Measurements from ENCODE around the gene NEU2. TPM values are rescaled to one million over a fixed set of nuclear protein-coding genes. Genes with fewer than 3 reads are reported as not detected.
"Not testable (repeated sequence)": the region's sequence is repeated elsewhere in the genome, so short reads cannot be mapped to it uniquely, and the experiment has no call there.

The NEU2 gene
- total RNA-seq, 3 donors from 2014 or later = not detected

- ATAC-seq (no peak), DNase-seq (no peak)
- H3K4me1 Mint-ChIP-seq (ENCODE audit: low read depth) = peaks cover 65% of the 10 kb centered on the region
Observed at GRCh38 chr2:233063269-233063975, 30.9 kb downstream of the NEU2 start.

GRCh38 chr2:233063976-233064411, 31.5 kb downstream of the NEU2 start:
- DNase-seq (no peak), ATAC-seq (no peak)
- Mint-ChIP-seq H3K9me3 (no peaks in the 10 kb centered on the region), H3K4me3 (peak overlapping the region; percentile 96), H3K4me1 (ENCODE audit: low read depth) (peaks cover 69% of the 10 kb centered on the region), H3K27me3 (ENCODE audit: low read depth) (no peaks in the 10 kb centered on the region), H3K36me3 (ENCODE audit: insufficient read depth) (peaks cover 11% of the 10 kb centered on the region)

More at GRCh38 chr2:233063269-233063975, 30.9 kb downstream of the NEU2 start:
- Mint-ChIP-seq H3K4me3 (peak overlapping the region; percentile 96), H3K27me3 (ENCODE audit: low read depth) (no peaks in the 10 kb centered on the region), H3K36me3 (ENCODE audit: insufficient read depth) (peaks cover 8% of the 10 kb centered on the region), H3K9me3 (no peaks in the 10 kb centered on the region)

- no peaks in the 10 kb centered on the region for H3K9me3 Mint-ChIP-seq
- H3K36me3 Mint-ChIP-seq (ENCODE audit: insufficient read depth) = peaks cover 11% of the 10 kb centered on the region
- peaks cover 73% of the 10 kb centered on the region for H3K4me1 Mint-ChIP-seq (ENCODE audit: low read depth)
- DNase-seq (no peak), ATAC-seq (no peak)
- no peaks in the 10 kb centered on the region for H3K27me3 Mint-ChIP-seq (ENCODE audit: low read depth)
- H3K4me3 Mint-ChIP-seq = peak overlapping the region; percentile 48
Observed at GRCh38 chr2:233064530-233065199, 32.2 kb downstream of the NEU2 start.

- peaks cover 15% of the 10 kb centered on the region for H3K36me3 Mint-ChIP-seq (ENCODE audit: insufficient read depth)
- H3K4me3 Mint-ChIP-seq; H3K27me3 Mint-ChIP-seq (ENCODE audit: low read depth): not testable (repeated sequence)
Observed at GRCh38 chr2:233065200-233065589, 32.7 kb downstream of the NEU2 start.

GRCh38 chr2:233065954-233066470, 33.5 kb downstream of the NEU2 start:
- Mint-ChIP-seq H3K27me3 (ENCODE audit: low read depth) (no peaks in the 10 kb centered on the region), H3K9me3 (no peaks in the 10 kb centered on the region), H3K36me3 (ENCODE audit: insufficient read depth) (peaks cover 20% of the 10 kb centered on the region), H3K4me1 (ENCODE audit: low read depth) (peaks cover 78% of the 10 kb centered on the region), H3K4me3 (no peak overlapping the region)
- DNase-seq (no peak), ATAC-seq (no peak)

More at GRCh38 chr2:233065200-233065589, 32.7 kb downstream of the NEU2 start:
- H3K4me1 Mint-ChIP-seq (ENCODE audit: low read depth) = peaks cover 73% of the 10 kb centered on the region
- not testable (repeated sequence) for ATAC-seq, DNase-seq, H3K9me3 Mint-ChIP-seq

- Mint-ChIP-seq H3K4me3 (no peak overlapping the region), H3K27me3 (ENCODE audit: low read depth) (no peaks in the 10 kb centered on the region), H3K4me1 (ENCODE audit: low read depth) (peaks cover 71% of the 10 kb centered on the region), H3K9me3 (peaks cover 4% of the 10 kb centered on the region), H3K36me3 (ENCODE audit: insufficient read depth) (peaks cover 29% of the 10 kb centered on the region)
- DNase-seq (no peak), ATAC-seq (no peak)
Observed at GRCh38 chr2:233068762-233069418, 36.4 kb downstream of the NEU2 start.

- H3K27me3 Mint-ChIP-seq (ENCODE audit: low read depth) = no peaks in the 10 kb centered on the region
- H3K4me3 Mint-ChIP-seq = no peak overlapping the region
- H3K4me1 Mint-ChIP-seq (ENCODE audit: low read depth) = peaks cover 43% of the 10 kb centered on the region
- ATAC-seq = no peak
- DNase-seq = no peak
- H3K9me3 Mint-ChIP-seq = peaks cover 4% of the 10 kb centered on the region
- peaks cover 21% of the 10 kb centered on the region for H3K36me3 Mint-ChIP-seq (ENCODE audit: insufficient read depth)
Observed at GRCh38 chr2:233072838-233073237, 40.4 kb downstream of the NEU2 start.

- H3K36me3 Mint-ChIP-seq (ENCODE audit: insufficient read depth) = peaks cover 21% of the 10 kb centered on the region
- no peaks in the 10 kb centered on the region for H3K27me3 Mint-ChIP-seq (ENCODE audit: low read depth)
- no peak overlapping the region for H3K4me3 Mint-ChIP-seq
- no peak for ATAC-seq
- H3K4me1 Mint-ChIP-seq (ENCODE audit: low read depth) = peaks cover 44% of the 10 kb centered on the region
- DNase-seq = no peak
- peaks cover 4% of the 10 kb centered on the region for H3K9me3 Mint-ChIP-seq
Observed at GRCh38 chr2:233074106-233074505, 41.6 kb downstream of the NEU2 start.

- DNase-seq (no peak), ATAC-seq (peak; percentile 19 to 28)
- Mint-ChIP-seq H3K9me3 (peaks cover 4% of the 10 kb centered on the region), H3K4me3 (no peak overlapping the region), H3K27me3 (ENCODE audit: low read depth) (no peaks in the 10 kb centered on the region), H3K36me3 (ENCODE audit: insufficient read depth) (peaks cover 21% of the 10 kb centered on the region), H3K4me1 (ENCODE audit: low read depth) (peaks cover 44% of the 10 kb centered on the region)
Observed at GRCh38 chr2:233075141-233075965, 42.9 kb downstream of the NEU2 start.

GRCh38 chr2:233075966-233076339, 43.5 kb downstream of the NEU2 start:
- peaks cover 44% of the 10 kb centered on the region for H3K4me1 Mint-ChIP-seq (ENCODE audit: low read depth)

GRCh38 chr2:233076749-233077148, 44.3 kb downstream of the NEU2 start:
- no peak overlapping the region for H3K4me3 Mint-ChIP-seq
- peaks cover 2% of the 10 kb centered on the region for H3K9me3 Mint-ChIP-seq
- DNase-seq (no peak), ATAC-seq (peak in 1 of 2 donors; percentile 11)
- peaks cover 51% of the 10 kb centered on the region for H3K4me1 Mint-ChIP-seq (ENCODE audit: low read depth)
- no peaks in the 10 kb centered on the region for H3K27me3 Mint-ChIP-seq (ENCODE audit: low read depth)
- peaks cover 19% of the 10 kb centered on the region for H3K36me3 Mint-ChIP-seq (ENCODE audit: insufficient read depth)

More at GRCh38 chr2:233075966-233076339, 43.5 kb downstream of the NEU2 start:
- ATAC-seq = peak; percentile 16 to 39
- Mint-ChIP-seq H3K27me3 (ENCODE audit: low read depth) (no peaks in the 10 kb centered on the region), H3K4me3 (no peak overlapping the region), H3K9me3 (peaks cover 4% of the 10 kb centered on the region), H3K36me3 (ENCODE audit: insufficient read depth) (peaks cover 21% of the 10 kb centered on the region)
- no peak for DNase-seq

GRCh38 chr2:233079473-233079877, 47.0 kb downstream of the NEU2 start:
- Mint-ChIP-seq H3K36me3 (ENCODE audit: insufficient read depth) (peaks cover 14% of the 10 kb centered on the region), H3K4me1 (ENCODE audit: low read depth) (peaks cover 67% of the 10 kb centered on the region), H3K9me3 (no peaks in the 10 kb centered on the region), H3K4me3 (peak overlapping the region; percentile 58), H3K27me3 (ENCODE audit: low read depth) (no peaks in the 10 kb centered on the region)
- DNase-seq = no peak
- no peak for ATAC-seq

- no peak for DNase-seq
- peak overlapping the region; percentile 57 for H3K4me3 Mint-ChIP-seq
- peaks cover 14% of the 10 kb centered on the region for H3K36me3 Mint-ChIP-seq (ENCODE audit: insufficient read depth)
- peaks cover 74% of the 10 kb centered on the region for H3K4me1 Mint-ChIP-seq (ENCODE audit: low read depth)
- peak; percentile 31 to 36 for ATAC-seq
- no peaks in the 10 kb centered on the region for H3K9me3 Mint-ChIP-seq
- no peaks in the 10 kb centered on the region for H3K27me3 Mint-ChIP-seq (ENCODE audit: low read depth)
Observed at GRCh38 chr2:233079953-233080835, 47.7 kb downstream of the NEU2 start.

Data from activated T-cell treated with anti-CD3 and anti-CD28 coated beads, Interleukin-2, amount 50 U/mL, for 4 hours (primary cell).